Measurements from ENCODE around the gene PDK1. TPM values are rescaled to one million over a fixed set of nuclear protein-coding genes. Genes with fewer than 3 reads are reported as not detected.
"Not testable (repeated sequence)": the region's sequence is repeated elsewhere in the genome, so short reads cannot be mapped to it uniquely, and the experiment has no call there.

Gene PDK1
- total RNA-seq, 5 donors from 2014 or later (not counting 1 experiment from before 2014, with no cell fraction given), result 37.3 to 70.3 (median 48.6) TPM

- no peak overlapping the region for H3K4me3 Mint-ChIP-seq
- H3K27ac Mint-ChIP-seq, result no peak overlapping the region
- peaks cover 0 to 15% of the 10 kb centered on the region in 2 experiments for H3K4me1 ChIP-seq (ENCODE audit: control insufficient read depth in 1 of 2, extremely low read depth in 1 of 2, insufficient read depth in 2 of 2, low read length in 2 of 2)
- H3K4me3 ChIP-seq (ENCODE audit: control insufficient read depth in 1 of 2, extremely low read depth in 1 of 2, low read length in 1 of 2), result no peak overlapping the region
- H3K36me3 ChIP-seq (ENCODE audit: control insufficient read depth in 2 of 2, extremely low read depth in 1 of 2, insufficient read depth in 1 of 2, low read length in 1 of 2), result peaks cover 0 to 5% of the 10 kb centered on the region in 2 donors
- peaks cover 23 to 34% (median 27%) of the 10 kb centered on the region in 3 donors for H3K4me1 Mint-ChIP-seq
- WGBS (ENCODE audit: insufficient coverage), result 100% methylated on average over 10 of the region's 15 CpGs
- H3K27ac ChIP-seq (ENCODE audit: low read length), result no peak overlapping the region
- peaks cover 6 to 33% (median 27%) of the 10 kb centered on the region in 3 donors for H3K9me3 Mint-ChIP-seq
- H3K36me3 Mint-ChIP-seq, result peaks cover 16% of the 10 kb centered on the region
- DNase-seq (no peak), ATAC-seq (replicated peaks in 1 of 4) (no peak)
- peaks cover 2% of the 10 kb centered on the region for H3K9me3 ChIP-seq
- H3K27me3 ChIP-seq (replicated peaks in 1 of 2; ENCODE audit: control insufficient read depth in 2 of 2, extremely low read depth in 1 of 2, insufficient read depth in 2 of 2, low read length in 1 of 2), result no peaks in the 10 kb centered on the region
- POLR2A ChIA-PET, result no interaction called here
- no peaks in the 10 kb centered on the region for H3K27me3 Mint-ChIP-seq
- CTCF ChIA-PET, result interaction anchor here in 1 of 2 donors (0.6 kb wide), 1 partner anchor 1027 kb away, joined by 3 read pairs; no protein-coding TSS in a partner anchor
These were observed 41.8 kb upstream of the PDK1 start for GRCh38 chr2:172513935-172514586.

- no peak overlapping the region for H3K27ac ChIP-seq (ENCODE audit: low read length)
- H3K4me1 ChIP-seq (ENCODE audit: control insufficient read depth in 1 of 2, extremely low read depth in 1 of 2, insufficient read depth in 2 of 2, low read length in 2 of 2), result peaks cover 0 to under 1% of the 10 kb centered on the region in 2 experiments
- H3K27me3 Mint-ChIP-seq, result no peaks in the 10 kb centered on the region
- H3K36me3 Mint-ChIP-seq, result peaks cover 30% of the 10 kb centered on the region
- 55% methylated on average over 1 of the region's 1 CpG for WGBS (ENCODE audit: insufficient coverage)
- no peak overlapping the region for H3K4me3 Mint-ChIP-seq
- no peaks in the 10 kb centered on the region for H3K27me3 ChIP-seq (replicated peaks in 1 of 2; ENCODE audit: control insufficient read depth in 2 of 2, extremely low read depth in 1 of 2, insufficient read depth in 2 of 2, low read length in 1 of 2)
- H3K4me1 Mint-ChIP-seq, result peaks cover 3 to 15% (median 9%) of the 10 kb centered on the region in 3 donors
- ChIA-PET POLR2A (no interaction called here), CTCF (no interaction called here)
- no peak overlapping the region for H3K4me3 ChIP-seq (ENCODE audit: control insufficient read depth in 1 of 2, extremely low read depth in 1 of 2, low read length in 1 of 2)
- DNase-seq (no peak), ATAC-seq (replicated peaks in 1 of 4) (no peak)
- H3K27ac Mint-ChIP-seq, result no peak overlapping the region
- H3K9me3 Mint-ChIP-seq, result peaks cover 11 to 45% (median 38%) of the 10 kb centered on the region in 3 donors
- H3K36me3 ChIP-seq (ENCODE audit: control insufficient read depth in 2 of 2, extremely low read depth in 1 of 2, insufficient read depth in 1 of 2, low read length in 1 of 2), result peaks cover 0 to 5% of the 10 kb centered on the region in 2 donors
- H3K9me3 ChIP-seq, result peaks cover 2% of the 10 kb centered on the region
These were observed 39.6 kb upstream of the PDK1 start for GRCh38 chr2:172516299-172516698.

GRCh38 chr2:172518995-172519394 lies 36.9 kb upstream of the PDK1 start:
- ChIA-PET CTCF (no interaction called here), POLR2A (no interaction called here)
- H3K4me3 Mint-ChIP-seq, result no peak overlapping the region
- peaks cover 0 to 3% of the 10 kb centered on the region in 2 donors for H3K36me3 ChIP-seq (ENCODE audit: control insufficient read depth in 2 of 2, extremely low read depth in 1 of 2, insufficient read depth in 1 of 2, low read length in 1 of 2)
- peaks cover 0 to 8% (median 4%) of the 10 kb centered on the region in 3 donors for H3K4me1 Mint-ChIP-seq
- H3K9me3 ChIP-seq, result no peaks in the 10 kb centered on the region
- H3K27me3 ChIP-seq (replicated peaks in 1 of 2; ENCODE audit: control insufficient read depth in 2 of 2, extremely low read depth in 1 of 2, insufficient read depth in 2 of 2, low read length in 1 of 2), result no peaks in the 10 kb centered on the region
- H3K4me3 ChIP-seq (ENCODE audit: control insufficient read depth in 1 of 2, extremely low read depth in 1 of 2, low read length in 1 of 2), result no peak overlapping the region
- H3K27ac Mint-ChIP-seq, result no peak overlapping the region
- peaks cover 17% of the 10 kb centered on the region for H3K36me3 Mint-ChIP-seq
- peaks cover 11 to 27% (median 22%) of the 10 kb centered on the region in 3 donors for H3K9me3 Mint-ChIP-seq
- H3K4me1 ChIP-seq (ENCODE audit: control insufficient read depth in 1 of 2, extremely low read depth in 1 of 2, insufficient read depth in 2 of 2, low read length in 2 of 2), result no peaks in the 10 kb centered on the region
- H3K27ac ChIP-seq (ENCODE audit: low read length), result no peak overlapping the region
- H3K27me3 Mint-ChIP-seq, result no peaks in the 10 kb centered on the region
- ATAC-seq (replicated peaks in 1 of 4) (no peak), DNase-seq (no peak)

- peaks cover 13 to 31% (median 22%) of the 10 kb centered on the region in 3 donors for H3K9me3 Mint-ChIP-seq
- ChIA-PET POLR2A (no interaction called here), CTCF (no interaction called here)
- no peak overlapping the region for H3K27ac Mint-ChIP-seq
- Histone ChIP-seq H3K27ac (ENCODE audit: low read length) (no peak overlapping the region), H3K36me3 (ENCODE audit: control insufficient read depth in 2 of 2, extremely low read depth in 1 of 2, insufficient read depth in 1 of 2, low read length in 1 of 2) (peaks cover under 1 to 3% of the 10 kb centered on the region in 2 donors), H3K27me3 (replicated peaks in 1 of 2; ENCODE audit: control insufficient read depth in 2 of 2, extremely low read depth in 1 of 2, insufficient read depth in 2 of 2, low read length in 1 of 2) (no peaks in the 10 kb centered on the region), H3K4me1 (ENCODE audit: control insufficient read depth in 1 of 2, extremely low read depth in 1 of 2, insufficient read depth in 2 of 2, low read length in 2 of 2) (no peaks in the 10 kb centered on the region), H3K9me3 (no peaks in the 10 kb centered on the region), H3K4me3 (ENCODE audit: control insufficient read depth in 1 of 2, extremely low read depth in 1 of 2, low read length in 1 of 2) (no peak overlapping the region)
- WGBS (ENCODE audit: insufficient coverage), result 100% methylated on average over 3 of the region's 4 CpGs
- no peak overlapping the region for H3K4me3 Mint-ChIP-seq
- H3K4me1 Mint-ChIP-seq, result no peaks in the 10 kb centered on the region
- DNase-seq (no peak), ATAC-seq (replicated peaks in 1 of 4) (no peak)
- peaks cover 31% of the 10 kb centered on the region for H3K36me3 Mint-ChIP-seq
- H3K27me3 Mint-ChIP-seq, result no peaks in the 10 kb centered on the region
These were observed 30.3 kb upstream of the PDK1 start for GRCh38 chr2:172525601-172526000.

GRCh38 chr2:172531309-172531708 lies 24.6 kb upstream of the PDK1 start:
- Mint-ChIP-seq H3K9me3 (peaks cover 12 to 45% (median 25%) of the 10 kb centered on the region in 3 donors), H3K36me3 (peaks cover 56% of the 10 kb centered on the region), H3K27ac (no peak overlapping the region), H3K4me1 (peaks cover 0 to 2% (median 0%) of the 10 kb centered on the region in 3 donors), H3K27me3 (no peaks in the 10 kb centered on the region), H3K4me3 (no peak overlapping the region)
- ATAC-seq (replicated peaks in 1 of 4), result no peak
- H3K27ac ChIP-seq (ENCODE audit: low read length), result no peak overlapping the region
- H3K9me3 ChIP-seq, result peaks cover 4% of the 10 kb centered on the region
- ChIA-PET CTCF (no interaction called here), POLR2A (interaction anchor here in 1 of 2 donors (0.5 kb wide), 1 partner anchor 81 kb away, joined by 3 read pairs; no protein-coding TSS in a partner anchor)
- no peaks in the 10 kb centered on the region for H3K4me1 ChIP-seq (ENCODE audit: control insufficient read depth in 1 of 2, extremely low read depth in 1 of 2, insufficient read depth in 2 of 2, low read length in 2 of 2)
- no CpG with 5 or more reads among the region's 2 CpGs for WGBS (ENCODE audit: insufficient coverage)
- no peak overlapping the region for H3K4me3 ChIP-seq (ENCODE audit: control insufficient read depth in 1 of 2, extremely low read depth in 1 of 2, low read length in 1 of 2)
- peaks cover 3 to 8% of the 10 kb centered on the region in 2 donors for H3K36me3 ChIP-seq (ENCODE audit: control insufficient read depth in 2 of 2, extremely low read depth in 1 of 2, insufficient read depth in 1 of 2, low read length in 1 of 2)
- DNase-seq, result no peak
- no peaks in the 10 kb centered on the region for H3K27me3 ChIP-seq (replicated peaks in 1 of 2; ENCODE audit: control insufficient read depth in 2 of 2, extremely low read depth in 1 of 2, insufficient read depth in 2 of 2, low read length in 1 of 2)

- H3K27ac ChIP-seq (ENCODE audit: low read length); H3K4me3 ChIP-seq (ENCODE audit: control insufficient read depth in 1 of 2, extremely low read depth in 1 of 2, low read length in 1 of 2); DNase-seq; H3K27me3 Mint-ChIP-seq; H3K4me1 ChIP-seq (ENCODE audit: control insufficient read depth in 1 of 2, extremely low read depth in 1 of 2, insufficient read depth in 2 of 2, low read length in 2 of 2); POLR2A ChIA-PET; H3K27me3 ChIP-seq (replicated peaks in 1 of 2; ENCODE audit: control insufficient read depth in 2 of 2, extremely low read depth in 1 of 2, insufficient read depth in 2 of 2, low read length in 1 of 2); H3K9me3 ChIP-seq; H3K36me3 ChIP-seq (ENCODE audit: control insufficient read depth in 2 of 2, extremely low read depth in 1 of 2, insufficient read depth in 1 of 2, low read length in 1 of 2); ATAC-seq (replicated peaks in 1 of 4); H3K4me1 Mint-ChIP-seq; H3K27ac Mint-ChIP-seq; H3K4me3 Mint-ChIP-seq; CTCF ChIA-PET: not testable (repeated sequence)
- peaks cover 61% of the 10 kb centered on the region for H3K36me3 Mint-ChIP-seq
- H3K9me3 Mint-ChIP-seq, result peaks cover 12 to 36% (median 21%) of the 10 kb centered on the region in 3 donors
- no CpG with 5 or more reads among the region's 2 CpGs for WGBS (ENCODE audit: insufficient coverage)
These were observed 23.4 kb upstream of the PDK1 start for GRCh38 chr2:172532461-172532860.

Measured in T-cell (primary cell).